ENCODE results near the gene CBX1.
"Not testable (repeated sequence)": the region's sequence is repeated elsewhere in the genome, so short reads cannot be mapped to it uniquely, and the experiment has no call there.

CBX1 gene

GRCh38 chr17:48051706-48052486 lies 49.4 kb downstream of the CBX1 start:
- DNase-seq (ENCODE audit: low read depth in 2 of 2): no peak

DNA sequence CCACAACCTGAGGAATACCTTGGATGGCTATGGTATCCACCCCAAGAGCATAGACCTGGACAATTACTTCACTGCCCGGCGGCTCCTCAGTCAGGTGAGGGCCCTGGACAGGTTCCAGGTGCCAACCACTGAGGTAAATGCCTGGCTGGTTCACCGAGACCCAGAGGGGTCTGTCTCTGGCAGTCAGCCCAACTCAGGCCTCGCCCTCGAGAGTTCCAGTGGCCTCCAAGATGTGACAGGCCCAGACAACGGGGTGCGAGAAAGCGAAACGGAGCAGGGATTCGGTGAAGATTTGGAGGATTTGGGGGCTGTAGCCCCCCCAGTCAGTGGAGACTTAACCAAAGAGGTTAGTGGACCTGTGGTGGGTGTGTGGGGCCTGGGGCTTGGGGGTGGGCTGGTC lies 50.0 kb downstream of the CBX1 start:
- DNase-seq (ENCODE audit: low read depth in 2 of 2): no peak

GRCh38 chr17:48048384-48049126 lies 52.7 kb downstream of the CBX1 start:
- no peak for DNase-seq (ENCODE audit: low read depth in 2 of 2)

GRCh38 chr17:48047741-48048383 lies 53.4 kb downstream of the CBX1 start, which contains the start of gene NFE2L1:
Gene NFE2L1, plus strand, starts transcription at chr17:48048359. Its CDS starts 2,760 bp downstream, at chr17:48051119.
- DNase-seq (ENCODE audit: low read depth in 2 of 2): peak; percentile 95 to 99

GRCh38 chr17:48047113-48047740 lies 54.1 kb downstream of the CBX1 start:
- DNase-seq (ENCODE audit: low read depth in 2 of 2): no peak

DNA sequence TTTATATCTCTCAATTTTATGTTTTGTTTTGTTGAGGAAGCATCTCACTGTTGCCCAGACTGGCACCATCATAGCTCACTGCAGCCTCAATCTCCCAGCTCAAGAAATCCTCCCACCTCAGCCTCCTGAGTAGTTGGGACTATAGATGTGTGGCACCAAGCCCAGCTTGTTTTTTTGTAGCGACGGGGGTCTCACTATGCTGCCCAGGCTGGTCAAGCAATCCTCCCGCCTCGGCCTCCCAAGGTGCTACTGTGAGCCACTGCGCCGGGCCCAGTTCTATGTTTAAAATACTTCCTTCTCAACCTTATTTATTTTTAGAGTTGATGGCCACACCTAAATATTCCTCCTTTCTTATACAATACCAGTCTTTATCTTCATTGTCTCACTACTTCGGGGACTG lies 55.0 kb downstream of the CBX1 start:
- no peak for DNase-seq (ENCODE audit: low read depth in 2 of 2)

DNA sequence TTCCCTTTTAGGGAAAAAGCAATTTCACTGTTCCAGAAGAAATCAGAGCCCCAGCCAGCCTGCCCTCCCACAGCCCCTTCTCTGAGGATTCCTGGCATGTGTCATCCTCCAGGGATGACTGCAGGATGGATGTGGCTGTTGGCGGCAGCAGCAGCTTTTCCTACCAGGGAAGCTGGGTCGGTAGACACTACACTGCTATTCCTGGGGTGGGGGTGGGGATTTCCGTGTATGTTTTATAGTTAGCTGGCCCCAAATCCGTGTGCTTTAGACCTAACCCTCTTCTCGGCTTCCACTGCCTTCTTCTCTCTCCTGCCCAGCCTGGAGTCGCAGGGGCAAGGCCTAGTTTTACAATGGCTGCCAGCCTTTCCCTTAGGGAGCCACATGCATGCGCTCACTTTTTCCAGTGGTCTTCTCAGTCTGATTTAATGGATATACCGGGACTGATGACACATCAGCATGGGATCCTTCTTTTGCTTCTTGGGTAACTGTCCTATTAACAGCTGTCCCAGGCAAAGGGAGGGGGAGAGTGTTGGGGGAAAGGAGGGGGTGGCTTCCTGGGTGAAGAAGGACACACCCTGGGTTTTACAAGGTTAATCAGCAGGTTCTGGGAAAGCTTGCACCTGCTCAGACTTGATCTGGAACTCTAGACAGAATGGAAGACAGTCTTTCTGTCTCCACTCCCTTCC lies 55.8 kb downstream of the CBX1 start:
- no peak for DNase-seq (ENCODE audit: low read depth in 2 of 2)

DNA sequence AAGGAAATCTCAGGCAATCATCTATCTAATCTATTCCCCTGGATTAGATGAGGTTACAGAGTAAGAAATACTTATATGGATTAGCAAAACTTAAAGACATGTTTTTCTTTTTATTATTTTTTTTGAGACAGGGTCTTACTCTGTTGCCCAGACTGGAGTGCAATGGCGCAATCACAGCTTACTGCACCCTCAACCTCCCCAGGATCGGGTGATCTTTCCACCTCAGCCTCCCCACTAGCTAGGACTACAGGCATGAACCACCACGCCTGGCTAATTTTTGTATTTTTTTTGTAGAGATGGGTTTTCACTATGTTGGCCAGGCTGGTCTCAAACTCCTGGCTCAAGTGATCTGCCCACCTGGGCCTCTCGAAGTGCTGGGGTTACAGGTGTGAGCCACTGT lies 56.4 kb downstream of the CBX1 start:
- DNase-seq (ENCODE audit: low read depth in 2 of 2): no peak

GRCh38 chr17:48043176-48043575 lies 58.1 kb downstream of the CBX1 start:
- no peak for DNase-seq (ENCODE audit: low read depth in 2 of 2)

- no peak for DNase-seq (ENCODE audit: low read depth in 2 of 2)
These were observed 62.6 kb downstream of the CBX1 start for GRCh38 chr17:48038687-48039086.

DNA sequence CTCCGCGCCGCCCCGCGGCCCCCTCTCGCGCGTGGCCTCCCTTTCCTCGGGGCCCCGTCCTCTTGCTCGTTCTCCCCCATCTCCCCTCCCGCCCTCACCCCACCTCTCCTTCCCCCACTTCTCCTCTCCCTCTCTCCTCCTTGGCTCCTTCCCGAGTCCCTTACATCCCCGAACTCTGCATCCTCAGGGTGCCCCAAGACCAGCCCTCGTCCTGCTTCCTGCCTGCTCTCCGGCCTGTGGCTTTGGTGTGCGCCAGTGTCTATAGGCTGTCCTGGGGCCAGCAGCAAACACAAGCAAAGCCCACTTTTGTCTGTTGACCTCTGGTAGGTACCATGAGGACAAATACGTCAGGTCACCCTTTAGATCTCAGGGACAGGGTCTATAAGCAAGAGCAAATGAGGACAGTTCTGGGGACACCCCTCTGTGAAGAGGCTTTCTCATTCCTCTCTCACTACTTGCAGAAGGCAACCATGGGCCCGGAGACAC lies 63.4 kb downstream of the CBX1 start:
- DNase-seq (ENCODE audit: low read depth in 2 of 2): no peak

DNA sequence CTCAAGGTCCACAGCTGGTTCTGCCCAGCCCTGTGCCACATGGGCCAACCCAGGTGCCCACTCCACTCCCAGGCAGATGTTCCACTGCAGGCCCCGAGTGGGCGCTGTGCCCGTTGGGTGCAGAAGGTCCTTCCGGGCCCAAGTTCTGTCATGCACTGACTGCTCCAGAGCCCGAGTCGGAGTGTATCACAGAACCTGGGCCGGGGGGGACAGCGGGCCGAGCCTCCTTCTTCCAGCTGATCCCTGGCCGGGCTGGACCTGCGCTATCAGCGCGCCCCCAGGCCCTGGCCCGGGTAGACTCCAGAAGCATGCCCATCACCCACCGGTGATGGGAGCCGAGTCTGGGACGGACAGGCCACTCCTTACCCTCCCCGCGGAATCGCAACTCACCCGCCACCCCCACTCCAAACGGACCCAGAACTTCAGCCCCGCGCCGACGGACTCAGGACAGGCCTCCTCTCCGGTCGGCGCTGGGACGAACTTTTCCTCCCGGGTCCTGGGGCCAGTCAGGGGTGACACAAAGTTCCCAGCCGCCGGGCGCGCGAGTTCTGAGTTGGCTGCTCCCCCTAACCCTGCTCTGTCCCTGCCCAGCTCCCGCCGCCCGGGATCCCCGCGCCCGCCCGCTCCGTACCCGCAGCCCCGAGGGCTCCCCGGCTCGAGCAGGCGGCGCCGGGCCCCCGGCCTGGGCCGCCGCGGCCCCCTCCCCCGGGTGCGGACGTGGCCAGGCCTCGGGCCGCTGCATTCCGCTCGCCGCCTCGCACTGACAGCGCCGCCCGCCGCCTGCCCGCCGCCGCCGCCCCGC lies 64.0 kb downstream of the CBX1 start, which contains the start of gene COPZ2:
COPZ2 (minus strand) TSS at position 762 of the 802 bp plus-strand sequence; CDS start at position 742, 20 bp downstream.
- no peak for DNase-seq (ENCODE audit: low read depth in 2 of 2)

GRCh38 chr17:48036693-48037035 lies 64.6 kb downstream of the CBX1 start:
- DNase-seq (ENCODE audit: low read depth in 2 of 2): no peak

- not testable (repeated sequence) for DNase-seq (ENCODE audit: low read depth in 2 of 2)
These were observed 66.5 kb downstream of the CBX1 start for GRCh38 chr17:48034734-48035133.

DNA sequence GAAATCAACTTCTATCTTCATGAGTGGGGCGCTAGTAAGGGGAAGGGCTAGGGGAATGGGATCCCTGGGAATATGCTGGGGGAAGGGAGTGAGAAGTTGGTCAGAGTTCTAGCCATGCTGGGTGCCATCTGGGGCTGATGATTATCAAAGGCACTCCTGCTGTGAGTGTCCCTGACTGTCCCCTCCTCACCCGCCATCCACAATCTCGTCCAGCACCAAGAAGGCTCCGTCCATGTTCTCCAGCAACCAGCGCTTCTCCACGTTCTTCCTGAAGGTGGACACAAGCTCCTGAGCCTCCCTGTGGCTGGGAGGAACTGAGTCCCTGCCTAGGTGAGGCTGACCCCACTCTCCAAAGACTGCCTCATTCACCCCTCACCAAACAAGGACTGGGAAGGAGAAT lies 69.3 kb downstream of the CBX1 start:
- no peak for DNase-seq (ENCODE audit: low read depth in 2 of 2)

DNA sequence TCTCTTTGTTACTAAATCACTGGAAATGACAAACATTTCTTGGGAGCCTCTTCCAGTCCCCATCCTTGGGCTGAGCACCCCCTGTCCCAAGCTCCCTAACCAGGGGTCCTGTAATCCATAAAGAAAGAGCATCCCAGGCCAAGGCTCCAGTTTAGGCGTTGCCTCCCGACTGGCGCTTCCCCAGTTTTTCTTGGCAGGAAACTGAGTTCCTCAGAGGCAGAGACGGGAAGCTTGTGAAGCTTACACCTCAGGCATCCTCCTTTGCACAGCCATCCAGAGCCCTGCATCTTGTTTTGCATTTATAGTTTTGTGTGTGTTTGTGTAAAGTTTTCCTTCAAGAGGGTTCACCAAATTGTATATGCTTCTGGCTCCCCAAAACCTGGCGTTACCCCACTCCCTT lies 70.7 kb downstream of the CBX1 start:
- no peak for DNase-seq (ENCODE audit: low read depth in 2 of 2)

DNA sequence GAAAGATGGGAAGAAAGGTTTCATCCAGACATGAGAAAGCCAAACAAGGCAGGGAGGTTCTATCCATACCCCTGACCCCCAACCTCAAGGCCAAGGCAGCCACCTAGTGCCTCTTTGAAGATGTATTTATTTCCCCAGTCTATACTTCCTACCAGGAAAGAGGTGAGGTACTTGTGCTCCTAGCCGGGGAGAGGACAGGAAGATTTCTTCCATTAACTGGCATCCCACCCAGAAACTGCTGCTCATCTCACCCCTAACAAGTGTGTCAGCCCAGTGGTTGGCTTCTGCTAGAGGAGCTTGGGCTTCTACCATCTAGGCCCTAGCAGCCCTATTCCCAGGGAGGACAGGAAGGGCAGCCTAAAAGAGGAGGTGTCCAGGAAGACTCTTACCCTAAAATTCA lies 72.5 kb downstream of the CBX1 start:
- no peak for DNase-seq (ENCODE audit: low read depth in 2 of 2)

GRCh38 chr17:48027322-48027981 lies 73.8 kb downstream of the CBX1 start:
- no peak for DNase-seq (ENCODE audit: low read depth in 2 of 2)

GRCh38 chr17:48026502-48027321 lies 74.6 kb downstream of the CBX1 start:
- peak in 1 of 2 donors; percentile 50 for DNase-seq (ENCODE audit: low read depth in 2 of 2)
